Measurements from ENCODE around the gene BHLHE23.

BHLHE23 gene

GRCh38 chr20:62991863-62992262, 14.9 kb downstream of the BHLHE23 start:
- 82 to 83% methylated on average over 6 of the region's 6 CpGs for WGBS, 2 experiments
- H3K9me3 ChIP-seq (ENCODE audit: control insufficient read depth, low read length), result no peaks in the 10 kb centered on the region
- no peak overlapping the region for H3K27ac ChIP-seq (ENCODE audit: insufficient read depth, low read depth, low read length, poor library complexity, severe bottlenecking)
- H3K4me1 ChIP-seq (ENCODE audit: control insufficient read depth, insufficient read depth, low read length), result peaks cover 15% of the 10 kb centered on the region
- H3K27me3 ChIP-seq (ENCODE audit: control insufficient read depth, insufficient read depth, low read length, poor library complexity, severe bottlenecking), result no peaks in the 10 kb centered on the region
- no peaks in the 10 kb centered on the region for H3K36me3 ChIP-seq (ENCODE audit: control insufficient read depth, insufficient read depth, low read length)
- H3K4me3 ChIP-seq (ENCODE audit: insufficient read depth, low read depth, low read length), result no peak overlapping the region

- H3K36me3 ChIP-seq (ENCODE audit: control insufficient read depth, insufficient read depth, low read length), result no peaks in the 10 kb centered on the region
- WGBS, 2 experiments, result 82 to 83% methylated on average over 13 of the region's 13 CpGs
- H3K9me3 ChIP-seq (ENCODE audit: control insufficient read depth, low read length), result no peaks in the 10 kb centered on the region
- no peak overlapping the region for H3K27ac ChIP-seq (ENCODE audit: insufficient read depth, low read depth, low read length, poor library complexity, severe bottlenecking)
- peaks cover 18% of the 10 kb centered on the region for H3K4me1 ChIP-seq (ENCODE audit: control insufficient read depth, insufficient read depth, low read length)
- no peaks in the 10 kb centered on the region for H3K27me3 ChIP-seq (ENCODE audit: control insufficient read depth, insufficient read depth, low read length, poor library complexity, severe bottlenecking)
- H3K4me3 ChIP-seq (ENCODE audit: insufficient read depth, low read depth, low read length), result no peak overlapping the region
These were observed 15.5 kb downstream of the BHLHE23 start for GRCh38 chr20:62991196-62991807.

- WGBS, 2 experiments, result 86 to 87% methylated on average over 22 of the region's 22 CpGs
- no peaks in the 10 kb centered on the region for H3K36me3 ChIP-seq (ENCODE audit: control insufficient read depth, insufficient read depth, low read length)
- no peaks in the 10 kb centered on the region for H3K27me3 ChIP-seq (ENCODE audit: control insufficient read depth, insufficient read depth, low read length, poor library complexity, severe bottlenecking)
- no peak overlapping the region for H3K27ac ChIP-seq (ENCODE audit: insufficient read depth, low read depth, low read length, poor library complexity, severe bottlenecking)
- peaks cover 13% of the 10 kb centered on the region for H3K4me1 ChIP-seq (ENCODE audit: control insufficient read depth, insufficient read depth, low read length)
- no peak overlapping the region for H3K4me3 ChIP-seq (ENCODE audit: insufficient read depth, low read depth, low read length)
- no peaks in the 10 kb centered on the region for H3K9me3 ChIP-seq (ENCODE audit: control insufficient read depth, low read length)
These were observed 16.4 kb downstream of the BHLHE23 start for GRCh38 chr20:62990306-62990825.

- 85 to 88% methylated on average over 11 of the region's 11 CpGs for WGBS, 2 experiments
- H3K27me3 ChIP-seq (ENCODE audit: control insufficient read depth, insufficient read depth, low read length, poor library complexity, severe bottlenecking), result peaks cover 3% of the 10 kb centered on the region
These were observed 17.6 kb downstream of the BHLHE23 start for GRCh38 chr20:62989201-62989601.

GRCh38 chr20:62987114-62987513, 19.6 kb downstream of the BHLHE23 start:
- Histone ChIP-seq H3K27ac (ENCODE audit: insufficient read depth, low read depth, low read length, poor library complexity, severe bottlenecking) (no peak overlapping the region), H3K9me3 (ENCODE audit: control insufficient read depth, low read length) (no peaks in the 10 kb centered on the region), H3K27me3 (ENCODE audit: control insufficient read depth, insufficient read depth, low read length, poor library complexity, severe bottlenecking) (peaks cover 3% of the 10 kb centered on the region), H3K4me3 (ENCODE audit: insufficient read depth, low read depth, low read length) (no peak overlapping the region), H3K4me1 (ENCODE audit: control insufficient read depth, insufficient read depth, low read length) (peaks cover 19% of the 10 kb centered on the region), H3K36me3 (ENCODE audit: control insufficient read depth, insufficient read depth, low read length) (no peaks in the 10 kb centered on the region)
- WGBS, 2 experiments, result 67 to 69% methylated on average over 10 of the region's 10 CpGs

More at GRCh38 chr20:62989201-62989601, 17.6 kb downstream of the BHLHE23 start:
- Histone ChIP-seq H3K4me1 (ENCODE audit: control insufficient read depth, insufficient read depth, low read length) (peaks cover 10% of the 10 kb centered on the region), H3K36me3 (ENCODE audit: control insufficient read depth, insufficient read depth, low read length) (no peaks in the 10 kb centered on the region), H3K9me3 (ENCODE audit: control insufficient read depth, low read length) (no peaks in the 10 kb centered on the region), H3K4me3 (ENCODE audit: insufficient read depth, low read depth, low read length) (no peak overlapping the region), H3K27ac (ENCODE audit: insufficient read depth, low read depth, low read length, poor library complexity, severe bottlenecking) (no peak overlapping the region)

- WGBS, 2 experiments, result 84 to 88% methylated on average over 6 of the region's 6 CpGs
- Histone ChIP-seq H3K27me3 (ENCODE audit: control insufficient read depth, insufficient read depth, low read length, poor library complexity, severe bottlenecking) (peaks cover 3% of the 10 kb centered on the region), H3K4me3 (ENCODE audit: insufficient read depth, low read depth, low read length) (no peak overlapping the region)
These were observed 20.4 kb downstream of the BHLHE23 start for GRCh38 chr20:62986257-62986800.

GRCh38 chr20:62985444-62985778, 21.4 kb downstream of the BHLHE23 start:
- 90% methylated on average over 14 of the region's 14 CpGs for WGBS, 2 experiments
- Histone ChIP-seq H3K27me3 (ENCODE audit: control insufficient read depth, insufficient read depth, low read length, poor library complexity, severe bottlenecking) (peaks cover 3% of the 10 kb centered on the region), H3K27ac (ENCODE audit: insufficient read depth, low read depth, low read length, poor library complexity, severe bottlenecking) (peak overlapping the region; percentile 50), H3K4me3 (ENCODE audit: insufficient read depth, low read depth, low read length) (no peak overlapping the region), H3K36me3 (ENCODE audit: control insufficient read depth, insufficient read depth, low read length) (no peaks in the 10 kb centered on the region), H3K4me1 (ENCODE audit: control insufficient read depth, insufficient read depth, low read length) (peaks cover 29% of the 10 kb centered on the region), H3K9me3 (ENCODE audit: control insufficient read depth, low read length) (no peaks in the 10 kb centered on the region)

More at GRCh38 chr20:62986257-62986800, 20.4 kb downstream of the BHLHE23 start:
- Histone ChIP-seq H3K9me3 (ENCODE audit: control insufficient read depth, low read length) (no peaks in the 10 kb centered on the region), H3K4me1 (ENCODE audit: control insufficient read depth, insufficient read depth, low read length) (peaks cover 25% of the 10 kb centered on the region), H3K27ac (ENCODE audit: insufficient read depth, low read depth, low read length, poor library complexity, severe bottlenecking) (no peak overlapping the region), H3K36me3 (ENCODE audit: control insufficient read depth, insufficient read depth, low read length) (no peaks in the 10 kb centered on the region)

GRCh38 chr20:62984666-62985443, 21.9 kb downstream of the BHLHE23 start:
- no peaks in the 10 kb centered on the region for H3K9me3 ChIP-seq (ENCODE audit: control insufficient read depth, low read length)
- no peak overlapping the region for H3K4me3 ChIP-seq (ENCODE audit: insufficient read depth, low read depth, low read length)
- H3K27me3 ChIP-seq (ENCODE audit: control insufficient read depth, insufficient read depth, low read length, poor library complexity, severe bottlenecking), result peaks cover 3% of the 10 kb centered on the region
- peaks cover 35% of the 10 kb centered on the region for H3K4me1 ChIP-seq (ENCODE audit: control insufficient read depth, insufficient read depth, low read length)
- whole genome bisulfite sequencing, 2 experiments, result 82 to 84% methylated on average over 18 of the region's 18 CpGs
- no peaks in the 10 kb centered on the region for H3K36me3 ChIP-seq (ENCODE audit: control insufficient read depth, insufficient read depth, low read length)
- H3K27ac ChIP-seq (ENCODE audit: insufficient read depth, low read depth, low read length, poor library complexity, severe bottlenecking), result peak overlapping the region; percentile 50

- 85 to 93% methylated on average over 6 of the region's 6 CpGs for WGBS, 2 experiments
- H3K27me3 ChIP-seq (ENCODE audit: control insufficient read depth, insufficient read depth, low read length, poor library complexity, severe bottlenecking), result peaks cover 7% of the 10 kb centered on the region
- no peaks in the 10 kb centered on the region for H3K9me3 ChIP-seq (ENCODE audit: control insufficient read depth, low read length)
These were observed 23.6 kb downstream of the BHLHE23 start for GRCh38 chr20:62983210-62983609.

More at GRCh38 chr20:62983210-62983609, 23.6 kb downstream of the BHLHE23 start:
- H3K27ac ChIP-seq (ENCODE audit: insufficient read depth, low read depth, low read length, poor library complexity, severe bottlenecking), result no peak overlapping the region
- no peak overlapping the region for H3K4me3 ChIP-seq (ENCODE audit: insufficient read depth, low read depth, low read length)
- H3K36me3 ChIP-seq (ENCODE audit: control insufficient read depth, insufficient read depth, low read length), result no peaks in the 10 kb centered on the region
- peaks cover 40% of the 10 kb centered on the region for H3K4me1 ChIP-seq (ENCODE audit: control insufficient read depth, insufficient read depth, low read length)
